HFF-Myc (cell line): ENCODE measurements around the gene PARP12.

Experiments
- DNase-seq: peaks from one replicate; pipeline ENCODE4 v3.0.0-alpha.2; 2011; ENCODE audit warnings: low read depth; ENCODE audit errors: extremely low read depth
- H3K4me3 ChIP-seq: replicated peaks from 2 replicates; pipeline ENCODE4 v1.5.1; 2011; ENCODE audit warnings: low read depth, mild to moderate bottlenecking, control low read depth, low read length
- CTCF ChIP-seq: IDR thresholded peaks from 2 replicates; pipeline ENCODE4 v1.5.1; 2012; ENCODE audit warnings: mild to moderate bottlenecking, low read depth, low read length, control low read depth; ENCODE audit errors: missing control alignments

The PARP12 gene

GRCh38 chr7:140045697-140046096 is 17.1 kb downstream of the PARP12 start:
- no peak for TF ChIP-seq CTCF
- no peak overlapping the region for H3K4me3 ChIP-seq
- no peak for DNase-seq

GRCh38 chr7:140044251-140044650 is 18.5 kb downstream of the PARP12 start:
- TF ChIP-seq CTCF, result no peak
- no peak overlapping the region for H3K4me3 ChIP-seq

GRCh38 chr7:140042386-140042670 is 20.4 kb downstream of the PARP12 start:
- no peak for DNase-seq
- TF ChIP-seq CTCF, result no peak
- no peak overlapping the region for H3K4me3 ChIP-seq

More at GRCh38 chr7:140044251-140044650, 18.5 kb downstream of the PARP12 start:
- no peak for DNase-seq

- DNase-seq, result no peak
- no peak for TF ChIP-seq CTCF
- H3K4me3 ChIP-seq, result no peak overlapping the region
Measured at GRCh38 chr7:140041659-140042385, 20.9 kb downstream of the PARP12 start.

GRCh38 chr7:140039896-140040295 is 22.9 kb downstream of the PARP12 start:
- no peak for TF ChIP-seq CTCF
- H3K4me3 ChIP-seq, result no peak overlapping the region
- no peak for DNase-seq

GRCh38 chr7:140039066-140039465 is 23.7 kb downstream of the PARP12 start:
- no peak for DNase-seq
- TF ChIP-seq CTCF, result no peak
- no peak overlapping the region for H3K4me3 ChIP-seq

- no peak for TF ChIP-seq CTCF
- H3K4me3 ChIP-seq, result no peak overlapping the region
- no peak for DNase-seq
Measured at GRCh38 chr7:140036224-140036962, 26.4 kb downstream of the PARP12 start.
